Astrocyte of the cerebellum (primary cell): ENCODE data around the gene NMD3.
A peak's percentile ranks its signal among the peaks of the same experiment; 100 is the strongest.

ENCODE experiments used
- DNase-seq: peaks from one replicate; pipeline ENCODE4 v3.0.0-alpha.2; 2011; ENCODE audit warnings: low read depth
- H3K4me3 ChIP-seq: 2 replicates; pipeline ENCODE4 v1.5.1; 2011; ENCODE audit warnings: mild to moderate bottlenecking, low read depth, low read length, moderate library complexity
- in situ Hi-C: cut with HindIII; loops from 2 replicates; pipeline ENCODE4 v1.10.0; 2017; ENCODE audit warnings: low sequenced_read_pairs
- TF ChIP-seq, protein P1 (sequence below): IDR thresholded peaks from 2 replicates; pipeline ENCODE4 v1.5.1; 2012; ENCODE audit warnings: low read length, low read depth, moderate library complexity, mild to moderate bottlenecking; ENCODE audit errors: missing control alignments

The NMD3 gene

DNA sequence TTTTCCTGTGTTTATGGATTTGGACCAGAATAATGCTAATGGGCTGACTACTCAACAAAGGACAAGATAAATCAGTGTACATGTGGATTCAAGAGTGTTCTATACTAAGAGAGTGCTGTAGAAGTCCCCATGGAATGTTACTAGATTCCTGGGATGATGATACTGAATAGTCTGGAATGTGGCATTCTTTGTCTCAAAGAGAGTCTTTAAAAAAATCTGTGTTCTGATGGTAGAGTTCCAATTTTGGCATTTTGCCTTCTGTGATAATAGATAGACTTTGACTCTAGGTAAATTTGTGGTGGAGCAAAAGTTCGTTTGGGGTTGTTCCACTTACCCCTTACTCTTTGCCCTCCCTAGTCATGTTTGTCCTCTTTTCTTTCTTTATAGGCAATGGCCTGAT, 43.7 kb downstream of the NMD3 start:
- TF ChIP-seq, protein P1, sequence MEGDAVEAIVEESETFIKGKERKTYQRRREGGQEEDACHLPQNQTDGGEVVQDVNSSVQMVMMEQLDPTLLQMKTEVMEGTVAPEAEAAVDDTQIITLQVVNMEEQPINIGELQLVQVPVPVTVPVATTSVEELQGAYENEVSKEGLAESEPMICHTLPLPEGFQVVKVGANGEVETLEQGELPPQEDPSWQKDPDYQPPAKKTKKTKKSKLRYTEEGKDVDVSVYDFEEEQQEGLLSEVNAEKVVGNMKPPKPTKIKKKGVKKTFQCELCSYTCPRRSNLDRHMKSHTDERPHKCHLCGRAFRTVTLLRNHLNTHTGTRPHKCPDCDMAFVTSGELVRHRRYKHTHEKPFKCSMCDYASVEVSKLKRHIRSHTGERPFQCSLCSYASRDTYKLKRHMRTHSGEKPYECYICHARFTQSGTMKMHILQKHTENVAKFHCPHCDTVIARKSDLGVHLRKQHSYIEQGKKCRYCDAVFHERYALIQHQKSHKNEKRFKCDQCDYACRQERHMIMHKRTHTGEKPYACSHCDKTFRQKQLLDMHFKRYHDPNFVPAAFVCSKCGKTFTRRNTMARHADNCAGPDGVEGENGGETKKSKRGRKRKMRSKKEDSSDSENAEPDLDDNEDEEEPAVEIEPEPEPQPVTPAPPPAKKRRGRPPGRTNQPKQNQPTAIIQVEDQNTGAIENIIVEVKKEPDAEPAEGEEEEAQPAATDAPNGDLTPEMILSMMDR = no peak
- no peak overlapping the region for H3K4me3 ChIP-seq
- no peak for DNase-seq
- in situ Hi-C loops = no loop called here

DNA sequence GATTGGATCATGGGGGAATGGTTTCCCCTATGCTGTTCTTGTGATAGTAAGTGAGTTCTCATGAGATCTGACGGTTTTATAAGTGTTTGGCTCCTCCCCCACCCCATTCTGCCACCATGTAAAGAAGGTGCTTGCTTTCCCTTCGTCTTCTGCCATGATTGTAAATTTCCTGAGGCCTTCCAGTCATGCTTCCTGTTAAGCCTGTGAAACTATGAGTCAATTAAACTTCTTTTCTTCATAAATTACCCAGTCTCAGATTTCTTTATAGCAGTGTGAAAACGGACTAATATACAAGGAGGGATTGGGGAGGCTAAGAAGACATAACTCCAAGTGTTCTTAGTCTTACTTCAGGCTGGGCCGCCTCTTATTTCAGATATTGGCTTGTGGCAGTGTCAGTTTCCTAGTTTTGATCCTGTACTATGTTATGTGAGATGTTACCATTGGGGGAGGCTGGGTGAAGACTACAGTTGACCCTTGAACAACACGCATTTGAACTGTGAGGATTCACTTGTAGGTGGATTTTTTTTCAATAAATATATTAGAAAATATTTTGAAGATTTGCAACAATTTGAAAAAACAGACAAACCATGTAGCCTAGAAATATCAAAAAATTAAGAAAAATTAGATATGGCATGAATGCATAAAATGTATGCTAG, 44.9 kb downstream of the NMD3 start:
- H3K4me3 ChIP-seq = no peak overlapping the region
- no peak for DNase-seq
- in situ Hi-C loops = no loop called here
- TF ChIP-seq, protein P1 = no peak

GRCh38 chr3:161266731-161267150, 45.6 kb downstream of the NMD3 start:
- TF ChIP-seq, protein P1 = no peak
- in situ Hi-C loops = no loop called here
- H3K4me3 ChIP-seq = no peak overlapping the region
- peak; percentile 43 for DNase-seq

DNA sequence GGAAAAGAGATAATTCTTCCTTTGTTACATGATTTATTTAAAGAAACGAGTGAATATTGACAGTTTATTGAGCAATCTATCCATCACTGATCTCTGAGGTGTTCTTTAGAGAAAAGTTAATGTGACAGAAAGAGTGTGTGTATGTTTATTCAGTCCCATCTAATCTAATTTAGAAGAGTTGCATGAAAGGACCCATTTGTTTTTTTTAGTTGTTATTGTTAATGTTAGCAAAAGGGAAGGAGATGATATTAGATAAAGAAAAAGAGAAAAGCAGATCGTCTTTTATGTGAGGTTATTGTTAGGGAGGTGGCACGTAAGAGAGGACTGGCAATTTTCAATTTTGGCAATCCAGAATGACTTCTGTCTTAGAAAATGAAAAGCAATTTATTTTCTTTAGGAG, 46.5 kb downstream of the NMD3 start:
- H3K4me3 ChIP-seq = no peak overlapping the region
- TF ChIP-seq, protein P1 = no peak
- in situ Hi-C loops = no loop called here
- DNase-seq = no peak

DNA sequence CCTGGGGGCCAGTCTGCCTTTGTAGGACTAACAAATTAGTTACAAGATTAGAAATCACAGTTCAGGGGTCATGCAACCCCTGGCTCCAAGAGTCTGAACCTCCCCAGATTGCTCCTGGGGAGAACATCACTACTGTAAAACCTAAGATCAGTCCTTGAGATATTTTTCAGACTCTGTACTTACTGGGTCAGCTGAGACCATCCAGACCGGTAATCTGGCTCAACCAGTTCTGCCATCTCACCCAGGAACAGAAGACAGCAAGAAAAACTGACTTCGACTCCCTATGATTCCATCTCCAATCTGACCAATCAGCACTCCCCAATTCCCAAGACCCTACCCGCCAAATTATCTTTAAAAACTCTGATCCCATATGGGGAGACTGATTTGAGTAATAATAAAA, 47.5 kb downstream of the NMD3 start:
- TF ChIP-seq, protein P1 = no peak
- DNase-seq = no peak
- in situ Hi-C loops = no loop called here
- no peak overlapping the region for H3K4me3 ChIP-seq

DNA sequence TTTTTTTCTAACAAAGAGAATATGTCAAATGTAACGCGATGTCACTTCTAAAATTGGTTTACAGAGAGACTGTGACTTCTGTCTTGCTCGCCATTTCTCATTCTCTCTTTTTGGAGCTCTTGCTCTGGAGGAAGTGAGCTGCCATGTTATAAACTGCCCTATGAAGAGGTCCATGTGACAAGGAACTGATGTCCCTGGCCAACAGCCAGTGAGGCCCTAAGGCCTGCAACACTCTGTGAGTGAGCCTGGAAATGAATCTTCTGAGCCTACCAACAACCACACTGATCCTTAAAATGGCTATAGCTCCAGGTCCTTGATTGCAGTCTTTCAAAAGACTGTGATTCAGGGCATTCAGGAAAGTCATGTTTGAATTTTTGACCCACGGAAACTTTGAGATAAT, 49.9 kb downstream of the NMD3 start:
- TF ChIP-seq, protein P1 = no peak
- H3K4me3 ChIP-seq = no peak overlapping the region
- no peak for DNase-seq
- in situ Hi-C loops = no loop called here
